ENCODE results near the gene ESRP2. TPM values are rescaled to one million over a fixed set of nuclear protein-coding genes. Genes with fewer than 3 reads are reported as not detected.

The ESRP2 gene
- total and polyA plus RNA-seq, 8 donors, result 19.8 to 184 (median 35.9) TPM

- H3K9me3 ChIP-seq, result no peaks in the 10 kb centered on the region
- H3K4me3 ChIP-seq, result no peak overlapping the region
- intact Hi-C loops (cut with DNase I; ENCODE audit: low total_unique reads), result no loop called here
- WGBS, 5 donors, result 79 to 93% (median 86%) methylated on average over 4 of the region's 4 CpGs
- no peak for TF ChIP-seq EP300 (IDR thresholded peaks at IDR 0.05)
- no peak for TF ChIP-seq POLR2AphosphoS5 (IDR thresholded peaks at IDR 0.05)
- TF ChIP-seq CTCF (IDR thresholded peaks at IDR 0.05), result no peak
- TF ChIP-seq POLR2A (IDR thresholded peaks at IDR 0.05), result no peak
- no peak for DNase-seq
- H3K4me1 ChIP-seq, result peaks cover 0 to 4% (median 1%) of the 10 kb centered on the region in 4 donors
- no peaks in the 10 kb centered on the region for H3K27me3 ChIP-seq
- no peak overlapping the region for H3K27ac ChIP-seq
- H3K36me3 ChIP-seq, result peaks cover 0 to 20% (median 12%) of the 10 kb centered on the region in 4 donors
Measured at GRCh38 chr16:68217506-68217905, 18.4 kb downstream of the ESRP2 start.

- Histone ChIP-seq H3K27ac (no peak overlapping the region), H3K9me3 (no peaks in the 10 kb centered on the region), H3K4me3 (no peak overlapping the region), H3K27me3 (no peaks in the 10 kb centered on the region), H3K4me1 (peaks cover 0 to 5% (median 0%) of the 10 kb centered on the region in 4 donors), H3K36me3 (peaks cover 0 to 15% (median 9%) of the 10 kb centered on the region in 4 donors)
- intact Hi-C loops (cut with DNase I; ENCODE audit: low total_unique reads), result no loop called here
- no peak for TF ChIP-seq POLR2AphosphoS5 (IDR thresholded peaks at IDR 0.05)
- TF ChIP-seq EP300 (IDR thresholded peaks at IDR 0.05), result no peak
- no peak for TF ChIP-seq POLR2A (IDR thresholded peaks at IDR 0.05)
- no peak for TF ChIP-seq CTCF (IDR thresholded peaks at IDR 0.05)
- 74 to 90% (median 82%) methylated on average over 3 of the region's 3 CpGs for WGBS, 5 donors
- no peak for DNase-seq
Measured at GRCh38 chr16:68216240-68216639, 19.7 kb downstream of the ESRP2 start.

- peaks cover 0 to 13% (median 8%) of the 10 kb centered on the region in 4 donors for H3K36me3 ChIP-seq
- H3K4me1 ChIP-seq, result peaks cover 0 to 5% (median 0%) of the 10 kb centered on the region in 4 donors
- no peak overlapping the region for H3K27ac ChIP-seq
- intact Hi-C loops (cut with DNase I; ENCODE audit: low total_unique reads), result no loop called here
- 80 to 92% (median 83%) methylated on average over 1 of the region's 1 CpG for WGBS, 5 donors
- no peaks in the 10 kb centered on the region for H3K27me3 ChIP-seq
- DNase-seq, result no peak
- TF ChIP-seq POLR2A (IDR thresholded peaks at IDR 0.05) (no peak), CTCF (IDR thresholded peaks at IDR 0.05) (no peak), EP300 (IDR thresholded peaks at IDR 0.05) (no peak)
- H3K9me3 ChIP-seq, result no peaks in the 10 kb centered on the region
- H3K4me3 ChIP-seq, result no peak overlapping the region
Measured at GRCh38 chr16:68215302-68215701, 20.6 kb downstream of the ESRP2 start.

- Histone ChIP-seq H3K27ac (no peak overlapping the region), H3K4me1 (peaks cover 0 to 5% (median 0%) of the 10 kb centered on the region in 4 donors)
- WGBS, 5 donors, result 76 to 94% (median 90%) methylated on average over 3 of the region's 3 CpGs
Measured at GRCh38 chr16:68214726-68215125, 21.2 kb downstream of the ESRP2 start.

More at GRCh38 chr16:68214726-68215125, 21.2 kb downstream of the ESRP2 start:
- intact Hi-C loops (cut with DNase I; ENCODE audit: low total_unique reads), result no loop called here
- TF ChIP-seq EP300 (IDR thresholded peaks at IDR 0.05) (no peak), CTCF (IDR thresholded peaks at IDR 0.05) (no peak), POLR2A (IDR thresholded peaks at IDR 0.05) (no peak), POLR2AphosphoS5 (IDR thresholded peaks at IDR 0.05) (no peak)
- Histone ChIP-seq H3K9me3 (no peaks in the 10 kb centered on the region), H3K36me3 (peaks cover 0 to 13% (median 8%) of the 10 kb centered on the region in 4 donors), H3K4me3 (no peak overlapping the region), H3K27me3 (no peaks in the 10 kb centered on the region)
- DNase-seq, result no peak

Measured in stomach (tissue), 9 donors.